Stimulated activated CD4-positive, alpha-beta T cell treated with anti-CD3 and anti-CD28 coated beads, TNF-alpha, amount 100 ng/mL, for 48 hours (primary cell): Measurements from ENCODE around the gene VPS4B.
A peak's percentile ranks its signal among the peaks of the same experiment; 100 is the strongest.

Experiments
- DNase-seq, 3 donors: peaks; one replicate each; pipeline ENCODE4 v3.0.0-alpha.2; 2020; ENCODE audit warnings: low read depth in 3 of 3

VPS4B gene

GRCh38 chr18:63430526-63430925 lies 8.2 kb upstream of the VPS4B start:
- no peak for DNase-seq

GRCh38 chr18:63427558-63427957 lies 5.3 kb upstream of the VPS4B start:
- DNase-seq: peak in 1 of 3 donors; percentile 8

DNA sequence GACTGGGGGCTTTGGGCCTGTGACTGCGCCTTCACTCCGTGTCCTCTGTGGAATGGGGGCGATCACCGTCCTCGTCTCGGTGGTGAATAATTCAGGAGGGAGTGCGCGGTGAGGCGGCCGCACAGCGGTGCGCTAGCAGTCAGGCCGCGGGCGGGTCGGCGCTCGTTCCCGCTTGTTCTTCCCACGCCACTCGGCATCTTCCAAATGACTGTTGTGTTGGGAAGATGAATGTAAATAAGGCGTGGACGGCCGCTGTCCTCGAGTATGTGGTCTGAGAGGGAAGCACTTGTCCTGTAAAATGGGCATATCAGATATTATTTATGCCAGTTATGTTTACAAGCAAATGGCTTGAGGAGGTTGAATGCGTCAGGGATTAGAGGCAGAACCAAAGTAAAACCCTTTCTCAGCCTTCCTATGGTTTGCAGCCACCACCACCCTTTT lies 608 bp upstream of the VPS4B start:
- peak in 1 of 3 donors; percentile 22 for DNase-seq

DNA sequence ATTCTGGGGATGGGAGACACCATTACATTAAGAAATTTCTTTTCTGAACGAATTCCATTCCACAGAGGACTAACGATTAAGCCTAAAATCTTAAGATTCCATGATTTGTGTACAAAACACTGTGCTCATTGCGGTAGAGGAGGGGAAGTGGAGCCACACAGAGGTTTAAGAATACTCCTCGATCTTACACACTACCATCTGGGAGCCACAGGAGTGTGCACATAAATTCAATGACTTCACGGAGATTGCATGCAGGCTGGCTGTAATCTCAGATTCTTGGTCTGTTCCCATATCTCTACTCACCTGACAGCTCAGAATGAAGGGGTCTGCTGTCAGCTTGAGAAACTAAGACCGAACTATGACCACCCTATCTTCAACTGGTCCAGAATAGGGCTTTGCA lies 762 bp downstream of the VPS4B start:
- no peak for DNase-seq

GRCh38 chr18:63412953-63413352 lies 9.3 kb downstream of the VPS4B start:
- no peak for DNase-seq

DNA sequence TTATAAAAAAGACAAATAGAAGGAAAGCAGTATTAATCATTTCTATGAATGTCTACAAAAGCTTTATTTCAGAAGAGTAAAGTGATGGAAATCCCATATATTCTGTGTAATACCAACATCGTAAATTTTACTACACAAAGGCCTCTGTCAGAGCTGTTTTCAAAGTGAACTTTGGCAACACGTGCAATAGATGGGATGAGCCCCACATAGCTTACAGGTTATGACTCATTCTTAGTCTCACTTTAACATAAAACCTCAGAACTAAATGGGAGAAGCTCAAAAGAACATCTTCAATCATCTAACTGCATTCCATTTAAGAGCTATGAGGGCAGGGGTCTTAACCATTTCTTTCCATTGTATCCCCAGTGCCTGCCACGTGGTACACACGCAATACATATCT lies 11.5 kb downstream of the VPS4B start:
- no peak for DNase-seq

DNA sequence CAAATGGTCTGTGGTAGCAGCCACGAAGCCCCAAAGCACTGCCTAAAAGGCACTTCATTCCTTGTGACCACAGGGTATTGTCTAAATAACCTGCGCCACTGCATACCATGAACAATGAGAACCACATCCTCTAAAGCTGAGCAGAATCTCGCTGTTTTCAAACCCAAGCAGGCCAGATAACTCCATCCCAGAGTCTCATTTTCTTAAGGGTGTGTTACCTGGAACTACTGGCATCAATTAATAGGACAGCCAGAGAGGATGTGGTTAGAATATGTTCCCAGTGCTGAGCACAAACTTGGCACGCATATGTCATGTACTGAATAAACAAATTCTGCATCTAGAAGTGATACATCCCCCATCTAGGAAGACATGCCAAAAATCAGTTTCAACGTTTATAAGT lies 13.0 kb downstream of the VPS4B start:
- no peak for DNase-seq

- DNase-seq: no peak
These were observed 14.5 kb downstream of the VPS4B start for GRCh38 chr18:63407734-63408133.

DNA sequence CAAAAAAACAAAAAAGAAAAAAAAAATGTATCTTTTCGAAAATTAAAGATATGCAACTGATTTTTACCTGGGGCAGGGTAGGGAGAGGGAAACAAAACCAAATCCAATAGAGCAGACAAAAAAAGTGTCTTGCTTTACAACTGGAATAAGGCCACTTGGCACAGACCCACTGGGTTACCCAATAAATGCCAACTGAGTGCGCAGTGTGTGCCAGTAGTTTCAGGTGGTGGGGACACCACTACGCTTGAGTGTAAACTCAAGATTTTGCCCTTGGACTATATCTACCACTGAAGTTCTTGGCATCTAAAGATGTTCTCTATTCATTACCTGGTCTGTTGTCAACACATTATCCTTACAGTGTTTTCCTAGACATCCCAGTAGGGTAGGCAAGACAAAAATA lies 16.3 kb downstream of the VPS4B start:
- DNase-seq: no peak

GRCh38 chr18:63402246-63403162 lies 19.8 kb downstream of the VPS4B start:
- DNase-seq: no peak

GRCh38 chr18:63399300-63399699 lies 23.0 kb downstream of the VPS4B start:
- no peak for DNase-seq

DNA sequence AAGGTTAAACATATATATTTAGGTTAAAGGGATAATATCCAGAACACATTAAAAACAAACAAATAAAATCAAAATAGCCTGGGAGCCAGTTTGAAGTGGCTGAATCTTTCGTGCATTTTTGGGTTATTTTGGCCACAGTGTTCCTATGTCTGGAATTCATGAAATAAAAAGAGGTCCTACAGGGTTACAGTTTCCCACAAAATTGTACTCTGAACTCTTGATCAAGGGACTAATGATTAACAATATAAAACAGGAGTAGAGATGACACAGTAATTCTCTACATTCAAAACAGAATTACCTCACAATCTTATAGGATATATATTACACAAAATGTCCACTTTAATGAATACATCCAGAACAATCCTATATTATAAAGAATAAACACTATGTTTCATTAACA lies 24.9 kb downstream of the VPS4B start:
- DNase-seq: no peak

- no peak for DNase-seq
These were observed 26.8 kb downstream of the VPS4B start for GRCh38 chr18:63395503-63395902.

- no peak for DNase-seq
These were observed 27.3 kb downstream of the VPS4B start for GRCh38 chr18:63394954-63395353.

DNA sequence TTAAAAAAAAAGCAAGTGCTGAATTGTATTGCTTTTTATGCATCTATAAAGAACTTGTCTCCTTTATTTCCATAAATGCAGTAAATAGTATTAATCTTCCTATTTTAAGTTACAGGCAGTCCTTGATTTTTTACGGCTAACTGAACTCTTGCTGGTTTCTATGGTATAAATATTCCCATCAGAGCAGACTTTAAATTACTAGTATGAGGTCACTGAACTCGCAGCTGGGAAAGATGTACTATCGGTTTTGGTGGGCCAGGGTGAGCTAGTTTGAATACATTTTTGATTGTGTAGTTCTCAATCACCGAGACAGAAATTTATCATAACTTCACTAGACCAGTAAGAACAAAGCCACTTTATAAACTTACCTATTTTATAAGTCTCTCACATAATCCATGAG lies 34.4 kb downstream of the VPS4B start:
- DNase-seq: no peak

- no peak for DNase-seq
These were observed 39.4 kb downstream of the VPS4B start for GRCh38 chr18:63382843-63383242.

GRCh38 chr18:63379639-63379962 lies 42.7 kb downstream of the VPS4B start:
- DNase-seq: no peak

DNA sequence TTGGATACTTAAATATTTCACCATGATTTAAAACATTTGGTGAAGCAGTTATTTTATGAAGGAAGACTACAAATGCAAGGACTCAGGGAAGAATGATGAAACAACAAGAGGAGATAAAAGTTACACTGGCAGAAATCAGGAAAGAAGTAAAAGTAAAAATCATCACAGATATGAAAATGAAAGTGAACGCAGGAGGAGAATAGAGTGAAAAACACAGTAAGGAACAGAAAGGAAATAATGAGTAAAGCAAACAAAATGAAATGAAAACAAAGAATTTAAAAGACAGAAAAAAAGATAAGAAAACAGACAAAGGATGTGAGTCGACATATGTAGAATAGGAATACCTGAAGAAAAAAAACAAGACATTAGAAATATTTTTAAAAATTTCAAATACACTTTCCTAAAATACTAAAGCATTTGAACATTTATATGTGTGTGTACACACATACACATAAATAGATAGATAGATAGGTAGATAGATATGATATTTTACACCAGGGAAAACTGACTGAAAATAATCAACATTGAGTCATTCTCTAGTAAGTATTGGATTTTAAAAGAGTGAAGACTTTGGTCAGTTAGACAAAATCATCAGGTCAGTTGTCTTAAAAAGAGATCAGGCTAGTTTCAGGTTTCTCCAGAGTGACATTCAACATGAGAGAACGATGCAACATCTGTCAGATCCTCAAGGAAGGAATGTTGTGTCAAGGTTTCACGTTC lies 43.2 kb downstream of the VPS4B start:
- DNase-seq: no peak

DNA sequence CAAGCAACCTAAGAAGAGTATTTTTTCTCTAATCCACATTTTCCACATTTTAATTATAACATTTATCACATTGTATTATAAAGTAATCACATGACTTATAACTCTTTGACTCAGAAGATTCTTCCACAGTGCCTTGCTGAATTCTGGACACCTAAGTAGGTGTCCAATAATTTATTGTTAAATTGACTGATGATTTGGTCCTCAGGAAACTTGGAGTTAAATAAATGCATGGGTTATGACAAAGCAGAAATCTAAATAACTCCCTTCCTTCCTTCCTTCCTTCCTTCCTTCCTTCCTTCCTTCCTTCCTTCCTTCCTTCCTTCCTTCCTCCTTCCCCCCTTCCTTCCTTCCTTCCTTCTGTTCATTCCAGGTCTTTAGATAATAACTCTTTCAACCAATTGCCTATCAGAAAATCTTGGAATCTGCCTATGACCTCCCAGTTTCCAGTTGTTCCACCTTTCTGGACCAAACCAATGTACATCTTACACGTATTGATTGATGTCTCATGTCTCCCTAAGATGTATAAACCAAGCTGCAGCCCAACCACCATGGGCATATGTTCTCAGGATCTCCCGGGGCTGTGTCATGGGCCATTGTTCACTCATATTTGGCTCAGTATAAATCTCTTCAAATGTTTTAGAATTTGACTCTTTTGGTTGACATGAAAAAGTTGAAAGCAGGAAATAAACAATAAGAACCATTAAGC lies 44.8 kb downstream of the VPS4B start:
- DNase-seq: no peak

DNA sequence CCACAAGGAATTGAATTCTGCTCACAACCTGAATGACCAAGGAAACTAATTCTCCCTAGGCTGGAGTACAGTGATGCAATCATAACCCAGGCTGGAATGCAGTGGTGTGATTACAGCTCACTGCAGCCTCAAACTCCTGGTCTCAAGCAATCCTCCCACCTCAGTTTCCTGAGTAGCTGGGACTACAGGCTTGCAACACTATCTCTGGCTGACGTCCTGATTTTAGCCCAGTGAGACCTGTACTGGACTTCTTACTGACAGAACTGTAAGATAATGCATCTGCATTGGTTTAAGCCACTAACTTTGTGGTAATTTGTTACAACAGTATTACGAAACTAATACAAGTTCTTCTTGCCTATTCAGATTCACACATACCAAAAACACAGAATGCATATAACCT lies 45.7 kb downstream of the VPS4B start:
- no peak for DNase-seq

- no peak for DNase-seq
These were observed 47.7 kb downstream of the VPS4B start for GRCh38 chr18:63374540-63374939.

DNA sequence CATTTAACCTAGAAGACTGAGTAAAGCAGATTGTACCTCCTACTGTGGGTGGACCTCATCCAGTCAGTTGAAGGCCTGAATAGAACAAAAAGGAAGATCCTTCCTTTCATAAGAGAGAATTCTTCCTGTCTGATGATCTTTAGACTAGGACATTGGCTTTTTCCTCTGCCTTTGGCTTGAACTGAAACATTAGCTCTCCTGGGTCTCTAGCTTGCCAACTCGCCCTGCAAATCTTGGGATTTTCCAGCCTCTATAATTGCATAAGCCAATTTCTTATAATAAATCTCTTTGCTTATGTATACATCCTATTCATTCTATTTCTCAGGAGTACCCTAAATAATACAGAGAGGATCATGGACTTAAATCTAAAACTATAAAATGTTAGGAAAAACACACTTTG lies 49.1 kb downstream of the VPS4B start:
- DNase-seq: no peak

DNA sequence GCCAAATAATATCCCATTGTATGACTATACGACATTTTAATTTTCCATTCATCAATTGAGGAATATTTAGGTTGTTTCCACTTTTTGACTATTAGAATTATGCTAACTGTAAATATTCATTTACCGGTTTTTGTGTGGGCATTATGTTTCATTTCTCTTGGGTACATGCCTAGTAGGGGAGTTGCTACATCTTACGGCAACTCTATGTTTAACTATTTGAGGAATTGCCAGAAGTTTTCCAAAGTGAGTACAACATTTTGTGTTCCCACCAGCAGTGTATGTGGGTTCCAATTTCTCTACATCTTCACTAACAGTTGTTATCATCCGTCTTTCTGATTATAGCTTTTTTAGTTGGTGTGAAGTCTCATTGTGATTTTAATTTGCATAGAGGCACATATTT lies 53.7 kb downstream of the VPS4B start:
- DNase-seq: no peak
